Liver (tissue), 9 donors: ENCODE results near the gene CDH13. TPM values are rescaled to one million over a fixed set of nuclear protein-coding genes. Genes with fewer than 3 reads are reported as not detected.

Source experiments
- DNase-seq: peaks from one replicate; pipeline ENCODE4 v3.0.0-alpha.2; 2017; ENCODE audit warnings: low spot score
- H3K27ac ChIP-seq, 2 donors: one replicate each; pipeline ENCODE4 v1.7.0; 2013; ENCODE audit warnings: inconsistent platforms in 2 of 2, low read length in 2 of 2, control low read depth in 1 of 2, low read depth in 1 of 2, mild to moderate bottlenecking in 1 of 2
- H3K27me3 ChIP-seq, 4 donors: one replicate each; pipeline versions ENCODE4 v1.6.1 to v1.7.0; 2013; ENCODE audit warnings: low read length in 3 of 4, inconsistent platforms in 1 of 4, mild to moderate bottlenecking in 1 of 4, moderate library complexity in 1 of 4; ENCODE audit not compliant: control insufficient read depth in 4 of 4, insufficient read depth in 4 of 4
- H3K36me3 ChIP-seq, 4 donors: one replicate each; pipeline versions ENCODE4 v1.6.1 to v1.7.0; 2013; ENCODE audit warnings: low read length in 3 of 4, mild to moderate bottlenecking in 3 of 4, low read depth in 1 of 4, moderate library complexity in 1 of 4; ENCODE audit not compliant: control insufficient read depth in 4 of 4, insufficient read depth in 3 of 4
- H3K4me1 ChIP-seq, 4 donors: one replicate each; pipeline versions ENCODE4 v1.6.1 to v1.7.0; 2013; ENCODE audit warnings: low read length in 3 of 4, mild to moderate bottlenecking in 3 of 4, moderate library complexity in 1 of 4; ENCODE audit not compliant: control insufficient read depth in 4 of 4, insufficient read depth in 4 of 4
- H3K4me3 ChIP-seq, 3 donors: one replicate each; pipeline versions ENCODE4 v1.6.1 to v1.7.0; 2013; ENCODE audit warnings: low read length in 3 of 3, control low read depth in 1 of 3, low read depth in 1 of 3, mild to moderate bottlenecking in 1 of 3
- H3K9ac ChIP-seq, 2 donors: one replicate each; pipeline ENCODE4 v1.7.0; 2013; ENCODE audit warnings: low read length in 2 of 2, mild to moderate bottlenecking in 2 of 2, moderate library complexity in 2 of 2, control low read depth in 1 of 2, low read depth in 1 of 2
- H3K9me3 ChIP-seq, 4 donors: one replicate each; pipeline versions ENCODE4 v1.6.1 to v1.7.0; 2013; ENCODE audit warnings: low read length in 3 of 4; ENCODE audit not compliant: control insufficient read depth in 4 of 4
- EGR1 ChIP-seq, 2 donors: IDR thresholded peaks; 2 replicates each; pipeline ENCODE4 v1.6.1; 2016 to 2018; ENCODE audit warnings: antibody characterized with exemption in 2 of 2, low read depth in 2 of 2
- FOXA1 ChIP-seq: IDR thresholded peaks from 2 replicates; pipeline ENCODE4 v1.6.1; 2016; ENCODE audit warnings: antibody characterized with exemption
- FOXA2 ChIP-seq: IDR thresholded peaks from 2 replicates; pipeline ENCODE4 v1.6.1; 2016; ENCODE audit warnings: antibody characterized with exemption
- GABPA ChIP-seq, 2 donors: IDR thresholded peaks in 1 of 2; conservative IDR thresholded peaks in 1 of 2; 2 replicates each; pipeline ENCODE4 v1.6.1; 2016; ENCODE audit warnings: antibody characterized with exemption in 2 of 2, mild to moderate bottlenecking in 1 of 2, moderate library complexity in 1 of 2
- HNF4A ChIP-seq, 2 donors: conservative IDR thresholded peaks; 2 replicates each; pipeline ENCODE4 v1.6.1; 2016; ENCODE audit warnings: antibody characterized with exemption in 2 of 2, mild to moderate bottlenecking in 2 of 2
- JUND ChIP-seq, 2 donors: IDR thresholded peaks; 2 replicates each; pipeline ENCODE4 v1.6.1; 2016; ENCODE audit warnings: antibody characterized with exemption in 2 of 2
- NR2F2 ChIP-seq: IDR thresholded peaks from 2 replicates; pipeline ENCODE4 v1.6.1; 2016; ENCODE audit warnings: antibody characterized with exemption
- RAD21 ChIP-seq, 2 donors: IDR thresholded peaks; 2 replicates each; pipeline ENCODE4 v1.6.1; 2016; ENCODE audit warnings: antibody characterized with exemption in 2 of 2, mild to moderate bottlenecking in 2 of 2
- RXRA ChIP-seq, 2 donors: IDR thresholded peaks; 2 replicates each; pipeline ENCODE4 v1.6.1; 2017 to 2018; ENCODE audit warnings: antibody characterized with exemption in 2 of 2, mild to moderate bottlenecking in 1 of 2
- SP1 ChIP-seq: IDR thresholded peaks from 2 replicates; pipeline ENCODE4 v1.6.1; 2018; ENCODE audit warnings: antibody characterized with exemption, mild to moderate bottlenecking
- TAF1 ChIP-seq: conservative IDR thresholded peaks from 2 replicates; pipeline ENCODE4 v1.6.1; 2016; ENCODE audit warnings: antibody characterized with exemption, mild to moderate bottlenecking
- YY1 ChIP-seq: IDR thresholded peaks from 2 replicates; pipeline ENCODE4 v1.6.1; 2016; ENCODE audit warnings: antibody characterized with exemption, mild to moderate bottlenecking
- WGBS: extraction: QIAGEN DNeasy Blood & Tissue Kit; methylation state at CpG from one replicate; pipeline ENCODE4 v1.1.7; 2013; 5-methylcytosine and 5-hydroxymethylcytosine counted together
- polyA plus RNA-seq, 2 donors: library from polyadenylated mRNA; stranded (reverse) in 1 of 2; unstranded in 1 of 2; fragments of 200-250 nt in 1 of 2; fragments of >200 nt in 1 of 2; fragmentation: Nextera tagmentation in 1 of 2; extraction: Ambion mirVana in 1 of 2; gene quantifications; one replicate each; pipeline versions ENCODE4 v1.2.1 to v1.2.3, GENCODE V29; 2013 to 2015
- total RNA-seq, 2 donors: library from RNA; depleted of rRNA; stranded (reverse); fragments of >200 nt; gene quantifications; one replicate each; pipeline ENCODE4 v1.2.3, GENCODE V29; 2014
- TF ChIP-seq, protein P1 (sequence below): IDR thresholded peaks from 2 replicates; pipeline ENCODE4 v1.6.1; 2016; ENCODE audit warnings: antibody characterized with exemption
- TF ChIP-seq, protein P2 (sequence below): IDR thresholded peaks from 2 replicates; pipeline ENCODE4 v1.6.1; 2016; ENCODE audit warnings: antibody characterized with exemption
- TF ChIP-seq, protein P3 (sequence below): IDR thresholded peaks from 2 replicates; pipeline ENCODE4 v1.6.1; 2016; ENCODE audit warnings: antibody characterized with exemption
- donor health status: healthy.
- donor health status: healthy.
- donor health status: healthy.
- donor health status: healthy.
- donor health status: healthy.

CDH13 gene
- total and polyA plus RNA-seq, 4 donors = 0.21 to 1.5 (median 0.58) TPM

DNA sequence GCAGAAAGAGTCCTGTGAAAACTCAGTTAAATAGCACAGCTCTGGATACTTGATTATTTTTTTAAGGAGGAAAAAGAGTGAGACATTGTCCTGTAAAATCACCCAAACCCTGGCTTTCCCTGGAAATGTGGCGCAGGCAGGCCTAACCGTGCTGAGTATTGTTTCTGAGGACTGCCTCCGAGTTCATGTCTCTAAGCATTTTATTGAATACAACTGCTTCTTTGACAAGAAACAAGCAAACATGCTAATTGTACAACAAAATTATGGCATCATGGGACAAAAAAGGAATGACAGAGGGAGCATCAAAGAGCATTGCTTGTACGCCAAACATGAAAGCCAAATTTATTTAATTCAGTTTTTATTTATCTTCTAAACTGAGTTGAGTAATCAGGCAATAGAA, 1116.5 kb downstream of the CDH13 start:
- no peaks in the 10 kb centered on the region for H3K9me3 ChIP-seq
- 94% methylated on average over 4 of the region's 4 CpGs for WGBS
- no peaks in the 10 kb centered on the region for H3K4me1 ChIP-seq
- H3K27ac ChIP-seq = no peak overlapping the region
- no peak overlapping the region for H3K9ac ChIP-seq
- H3K27me3 ChIP-seq = peaks cover 0 to 3% (median 0%) of the 10 kb centered on the region in 4 donors
- H3K36me3 ChIP-seq = no peaks in the 10 kb centered on the region
- TF ChIP-seq, protein P1, sequence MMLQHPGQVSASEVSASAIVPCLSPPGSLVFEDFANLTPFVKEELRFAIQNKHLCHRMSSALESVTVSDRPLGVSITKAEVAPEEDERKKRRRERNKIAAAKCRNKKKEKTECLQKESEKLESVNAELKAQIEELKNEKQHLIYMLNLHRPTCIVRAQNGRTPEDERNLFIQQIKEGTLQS = no peak
- TF ChIP-seq SP1 = no peak
- H3K4me3 ChIP-seq = no peak overlapping the region
- no peak for DNase-seq

DNA sequence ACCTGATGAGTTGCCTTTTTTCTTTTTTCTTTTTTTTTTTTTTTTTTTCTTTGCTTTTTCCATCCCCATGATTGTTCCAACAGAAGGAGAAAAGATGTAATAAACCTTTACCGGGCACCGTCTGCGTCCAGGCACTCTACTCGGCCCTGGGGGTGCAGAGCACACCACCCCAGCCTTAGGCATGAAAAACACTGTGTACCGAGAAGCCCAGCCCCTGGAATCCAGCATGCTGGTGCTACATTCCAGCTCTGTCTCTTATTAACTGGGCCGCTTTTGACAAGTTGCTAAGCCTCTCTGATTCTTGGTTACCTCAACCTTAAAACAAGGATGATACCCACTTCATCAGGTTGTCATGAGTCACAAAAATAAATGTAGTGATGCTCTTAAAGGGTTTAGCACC, 1117.0 kb downstream of the CDH13 start:
- no peaks in the 10 kb centered on the region for H3K9me3 ChIP-seq
- H3K9ac ChIP-seq = no peak overlapping the region
- no peak overlapping the region for H3K27ac ChIP-seq
- H3K36me3 ChIP-seq = no peaks in the 10 kb centered on the region
- peaks cover 0 to 3% (median 0%) of the 10 kb centered on the region in 4 donors for H3K27me3 ChIP-seq
- WGBS = 86% methylated on average over 6 of the region's 6 CpGs
- H3K4me1 ChIP-seq = no peaks in the 10 kb centered on the region
- DNase-seq = no peak
- no peak for TF ChIP-seq YY1
- no peak overlapping the region for H3K4me3 ChIP-seq

DNA sequence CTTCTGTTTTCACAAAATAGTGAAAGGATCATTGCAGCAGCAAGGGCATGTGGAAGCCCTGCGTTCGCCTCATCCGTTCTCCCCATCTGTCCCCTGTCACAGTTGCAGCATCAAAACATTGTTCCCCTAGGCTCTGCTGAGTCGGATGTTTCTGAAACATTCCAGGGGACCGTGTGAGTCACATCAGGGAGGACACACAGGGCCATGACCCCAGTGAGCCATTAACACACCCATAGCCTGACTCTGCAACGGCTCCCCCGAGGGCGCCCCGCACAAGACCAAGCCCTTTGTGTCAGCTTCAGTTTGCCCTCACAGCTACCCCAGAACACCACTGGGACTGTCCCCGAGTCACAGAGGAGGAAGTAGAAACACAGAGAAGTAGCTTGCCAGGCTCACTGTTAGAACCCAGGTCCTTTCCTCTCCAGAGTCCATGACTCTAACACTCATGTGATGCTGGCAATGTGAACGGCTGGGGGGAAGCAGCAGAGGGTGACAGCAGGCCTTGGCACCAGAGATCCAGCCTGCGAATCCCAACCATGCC, 1117.7 kb downstream of the CDH13 start:
- H3K36me3 ChIP-seq = no peaks in the 10 kb centered on the region
- no peaks in the 10 kb centered on the region for H3K9me3 ChIP-seq
- H3K4me1 ChIP-seq = no peaks in the 10 kb centered on the region
- H3K27me3 ChIP-seq = peaks cover 0 to 3% (median 0%) of the 10 kb centered on the region in 4 donors
- no peak overlapping the region for H3K27ac ChIP-seq
- TF ChIP-seq, protein P1 = no peak
- peak in 1 of 2 donors; percentile 61 for TF ChIP-seq RXRA (IDR thresholded peaks at IDR 0.05)
- no peak overlapping the region for H3K4me3 ChIP-seq
- no peak for DNase-seq
- 51% methylated on average over 12 of the region's 12 CpGs for WGBS
- H3K9ac ChIP-seq = no peak overlapping the region

DNA sequence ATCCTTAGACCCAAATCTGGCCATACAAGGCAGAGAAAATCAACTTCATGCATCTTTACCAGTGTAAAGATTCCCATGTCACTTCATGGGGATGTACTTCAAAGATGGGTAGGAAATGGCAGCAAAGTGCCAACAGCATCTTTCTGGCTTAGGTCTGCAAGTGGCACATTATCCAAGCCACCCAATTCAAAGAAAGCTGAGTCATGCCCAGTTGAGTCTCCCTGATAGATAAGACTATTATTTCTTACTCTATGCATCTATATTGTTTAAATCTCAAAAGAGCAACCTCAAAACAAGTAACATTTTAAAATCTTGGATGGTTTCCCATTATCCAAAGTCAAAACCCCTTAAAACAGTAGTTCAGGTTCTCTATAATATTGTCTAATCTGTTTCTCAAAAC, 1119.8 kb downstream of the CDH13 start:
- Histone ChIP-seq H3K27me3 (no peaks in the 10 kb centered on the region), H3K27ac (no peak overlapping the region), H3K9me3 (no peaks in the 10 kb centered on the region), H3K36me3 (no peaks in the 10 kb centered on the region), H3K9ac (no peak overlapping the region), H3K4me3 (no peak overlapping the region), H3K4me1 (peaks cover 0 to 3% (median 0%) of the 10 kb centered on the region in 4 donors)
- TF ChIP-seq EGR1 (IDR thresholded peaks at IDR 0.05; ENCODE audit: low read depth in 2 of 2) (no peak), HNF4A (conservative IDR thresholded peaks at IDR 0.05) (no peak), YY1 (no peak), NR2F2 (no peak), JUND (IDR thresholded peaks at IDR 0.05) (no peak), SP1 (no peak), FOXA1 (no peak), RAD21 (IDR thresholded peaks at IDR 0.05) (no peak), RXRA (IDR thresholded peaks at IDR 0.05) (no peak), TAF1 (no peak), GABPA (IDR thresholded peaks at IDR 0.05 in 1 of 2, conservative IDR thresholded peaks at IDR 0.05 in 1 of 2) (no peak), FOXA2 (no peak)
- TF ChIP-seq, protein P2, sequence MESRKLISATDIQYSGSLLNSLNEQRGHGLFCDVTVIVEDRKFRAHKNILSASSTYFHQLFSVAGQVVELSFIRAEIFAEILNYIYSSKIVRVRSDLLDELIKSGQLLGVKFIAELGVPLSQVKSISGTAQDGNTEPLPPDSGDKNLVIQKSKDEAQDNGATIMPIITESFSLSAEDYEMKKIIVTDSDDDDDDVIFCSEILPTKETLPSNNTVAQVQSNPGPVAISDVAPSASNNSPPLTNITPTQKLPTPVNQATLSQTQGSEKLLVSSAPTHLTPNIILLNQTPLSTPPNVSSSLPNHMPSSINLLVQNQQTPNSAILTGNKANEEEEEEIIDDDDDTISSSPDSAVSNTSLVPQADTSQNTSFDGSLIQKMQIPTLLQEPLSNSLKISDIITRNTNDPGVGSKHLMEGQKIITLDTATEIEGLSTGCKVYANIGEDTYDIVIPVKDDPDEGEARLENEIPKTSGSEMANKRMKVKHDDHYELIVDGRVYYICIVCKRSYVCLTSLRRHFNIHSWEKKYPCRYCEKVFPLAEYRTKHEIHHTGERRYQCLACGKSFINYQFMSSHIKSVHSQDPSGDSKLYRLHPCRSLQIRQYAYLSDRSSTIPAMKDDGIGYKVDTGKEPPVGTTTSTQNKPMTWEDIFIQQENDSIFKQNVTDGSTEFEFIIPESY = no peak
- TF ChIP-seq, protein P1 = no peak
- TF ChIP-seq, protein P3, sequence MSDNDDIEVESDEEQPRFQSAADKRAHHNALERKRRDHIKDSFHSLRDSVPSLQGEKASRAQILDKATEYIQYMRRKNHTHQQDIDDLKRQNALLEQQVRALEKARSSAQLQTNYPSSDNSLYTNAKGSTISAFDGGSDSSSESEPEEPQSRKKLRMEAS = no peak
- no peak for DNase-seq
